ENCODE data around the gene SLC25A52.
"Not testable (repeated sequence)": the region's sequence is repeated elsewhere in the genome, so short reads cannot be mapped to it uniquely, and the experiment has no call there.

The SLC25A52 gene

DNA sequence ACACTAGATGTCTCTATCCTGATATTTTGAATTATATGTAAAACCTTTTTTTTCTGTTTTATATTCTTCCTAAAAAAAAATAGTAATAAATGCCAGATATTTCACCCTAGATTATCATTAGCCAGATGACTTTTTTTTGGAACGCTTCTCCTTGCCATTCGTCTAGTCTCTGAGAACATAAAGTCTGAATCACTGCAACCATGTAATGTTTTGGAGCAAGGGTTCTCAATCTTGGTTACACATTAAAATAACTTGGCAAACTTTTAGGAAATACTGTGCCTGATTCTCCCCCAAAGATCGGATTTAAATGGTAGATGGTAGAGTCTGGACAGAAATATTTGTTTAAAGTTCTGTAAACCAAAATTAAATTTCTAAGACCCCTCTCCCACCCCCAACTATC is 21.0 kb downstream of the SLC25A52 start:
- no peak for DNase-seq

DNA sequence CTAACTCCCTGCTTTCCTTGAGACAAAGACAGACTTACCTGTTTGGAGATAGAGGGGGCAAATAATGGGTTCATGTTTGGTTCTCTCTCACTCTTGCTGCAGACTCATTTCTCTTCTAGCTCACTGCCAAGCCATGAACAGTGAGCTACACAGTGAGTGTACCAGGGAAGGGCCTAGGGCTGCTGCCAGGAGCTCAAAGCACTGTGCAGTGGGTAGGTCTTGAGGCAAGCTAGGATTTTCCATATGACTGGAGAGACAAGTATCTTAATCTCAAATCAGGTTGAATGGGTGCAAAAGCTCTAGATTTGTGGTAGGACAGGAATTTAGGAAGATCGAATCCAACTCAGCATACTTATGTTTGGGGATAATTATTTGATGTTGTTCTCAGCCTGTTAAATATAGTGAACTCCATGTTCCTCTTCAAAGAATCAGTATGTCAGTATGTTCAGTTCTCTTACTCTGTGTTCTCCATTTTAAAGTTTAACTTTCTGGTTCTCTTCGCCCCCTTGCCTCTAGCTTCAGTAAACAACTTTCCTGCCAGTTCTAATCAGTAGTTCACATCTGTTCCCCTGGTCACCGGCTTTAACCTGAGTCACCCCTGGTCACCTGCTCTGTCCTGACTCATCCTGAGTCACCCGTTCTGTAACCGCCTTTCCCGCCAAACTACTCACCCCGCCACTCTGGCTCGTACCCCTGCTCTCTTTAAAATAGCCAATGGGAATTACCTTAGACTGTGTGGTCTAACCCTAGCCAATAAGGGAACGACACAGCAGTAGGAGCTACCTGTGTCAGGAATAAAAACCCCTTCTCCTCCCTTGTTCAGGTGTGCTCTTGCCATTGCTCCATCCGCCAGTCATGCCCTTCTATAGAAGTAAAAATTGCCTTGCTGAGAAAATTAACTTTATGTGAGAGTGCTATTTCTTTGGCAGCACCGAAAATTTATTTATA is 21.9 kb downstream of the SLC25A52 start:
- DNase-seq, result no peak

- DNase-seq, result peak; percentile 52 to 53
Observed at GRCh38 chr18:31736630-31737029, 24.1 kb downstream of the SLC25A52 start.

DNA sequence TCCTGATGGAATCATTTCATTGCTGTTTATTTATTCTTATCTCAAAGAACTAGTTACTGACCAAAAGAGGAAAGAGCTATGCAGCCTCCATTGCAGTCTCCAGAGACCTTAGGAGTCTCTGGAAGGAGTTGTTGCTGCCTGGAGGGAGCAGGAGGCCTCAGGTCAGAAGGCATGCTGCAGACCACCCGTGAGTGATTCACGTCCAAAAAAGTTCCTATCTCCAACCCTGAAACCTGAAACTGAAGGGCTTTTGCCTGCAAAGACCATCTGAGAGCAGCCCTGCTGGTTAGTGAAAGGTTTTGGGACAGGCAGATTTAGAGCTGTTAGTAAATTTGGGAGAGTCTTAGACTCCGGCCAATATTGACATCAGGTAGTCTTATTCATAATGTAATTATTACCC is 29.1 kb downstream of the SLC25A52 start:
- DNase-seq, result no peak

DNA sequence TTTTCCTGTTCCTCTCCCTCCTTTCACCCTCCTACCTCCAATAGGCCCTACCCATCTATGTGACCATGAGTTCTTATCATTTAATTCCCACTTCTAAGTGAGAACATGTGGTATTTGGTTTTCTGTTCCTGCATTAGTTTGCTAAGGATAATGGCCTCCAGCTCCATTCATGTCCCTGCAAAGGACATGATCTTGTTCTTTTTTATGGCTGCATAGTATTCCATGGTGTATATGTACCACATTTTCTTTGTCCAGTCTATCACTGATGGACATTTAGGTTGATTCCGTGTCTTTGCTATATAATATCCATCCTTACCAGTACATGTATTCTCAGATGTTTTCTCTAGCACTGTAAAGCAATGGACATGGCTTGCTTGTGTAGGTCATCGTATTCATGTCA is 31.5 kb downstream of the SLC25A52 start:
- not testable (repeated sequence) for DNase-seq

GRCh38 chr18:31723990-31724711 is 36.5 kb downstream of the SLC25A52 start:
- no peak for DNase-seq

DNA sequence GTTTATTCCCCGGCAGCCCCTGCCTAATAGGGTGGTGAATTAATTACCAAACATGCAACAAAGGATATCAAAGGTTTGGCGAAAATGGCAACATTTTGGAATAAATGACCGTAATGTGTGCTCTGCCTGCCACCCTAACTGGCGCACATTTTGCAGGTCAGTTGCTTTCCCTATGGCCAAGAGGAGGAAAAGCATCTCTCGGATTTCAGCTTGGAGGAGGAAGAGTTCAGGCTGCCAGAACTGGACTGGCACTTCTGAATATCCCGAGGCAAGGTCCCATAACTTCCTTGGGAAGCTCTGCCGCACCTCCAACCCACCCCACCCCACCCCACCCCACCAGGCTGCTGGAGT is 37.1 kb downstream of the SLC25A52 start:
- DNase-seq, result no peak

DNA sequence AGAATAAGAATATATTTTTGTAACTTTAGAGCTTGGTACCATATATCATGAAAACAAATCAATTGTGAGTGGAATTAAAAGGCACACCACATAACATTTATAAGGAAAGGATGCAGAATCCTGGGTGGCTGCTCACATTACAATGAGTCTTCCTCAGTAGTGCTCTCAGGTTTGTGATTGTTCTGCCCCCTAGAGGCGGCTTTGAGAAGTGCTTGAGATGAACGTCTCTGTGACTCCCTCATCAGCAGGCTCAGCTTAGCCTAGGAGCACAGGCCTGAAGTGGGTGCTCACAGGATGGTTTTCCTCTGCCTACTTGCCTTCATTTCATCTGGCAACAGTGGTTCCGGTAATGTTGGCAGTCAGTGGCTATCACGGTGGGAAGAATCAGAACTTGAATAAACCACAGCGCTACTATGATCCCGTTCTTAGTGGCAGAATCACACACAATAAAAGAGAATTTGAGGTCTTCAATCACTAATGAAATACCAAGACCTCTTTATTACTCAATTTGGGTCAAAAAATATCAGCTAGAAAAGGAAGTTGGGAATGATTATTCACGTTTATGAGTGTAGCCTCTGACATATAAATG is 38.2 kb downstream of the SLC25A52 start:
- DNase-seq, result peak; percentile 88

- no peak for DNase-seq
Observed at GRCh38 chr18:31721601-31722000, 39.1 kb downstream of the SLC25A52 start.

DNA sequence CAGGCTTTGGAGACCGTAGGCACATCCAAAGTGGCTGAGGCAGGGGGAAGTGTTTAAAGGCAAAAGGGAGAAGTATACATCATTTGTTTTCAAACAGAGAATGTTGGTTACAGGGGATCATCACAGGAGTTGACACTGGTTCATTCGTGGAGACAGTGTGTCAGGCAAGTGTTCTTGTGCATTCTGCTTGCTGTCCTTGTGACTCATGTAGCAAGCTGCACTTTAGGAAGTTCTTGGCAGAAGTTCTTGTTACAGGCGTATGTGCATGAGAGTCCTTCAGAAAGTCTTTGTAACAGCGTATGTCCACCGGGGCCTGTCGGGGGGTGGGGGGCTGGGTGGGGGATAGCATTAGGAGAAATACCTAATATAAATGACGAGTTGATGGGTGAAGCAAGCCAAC is 39.8 kb downstream of the SLC25A52 start:
- peak in 1 of 2 donors; percentile 28 for DNase-seq

DNA sequence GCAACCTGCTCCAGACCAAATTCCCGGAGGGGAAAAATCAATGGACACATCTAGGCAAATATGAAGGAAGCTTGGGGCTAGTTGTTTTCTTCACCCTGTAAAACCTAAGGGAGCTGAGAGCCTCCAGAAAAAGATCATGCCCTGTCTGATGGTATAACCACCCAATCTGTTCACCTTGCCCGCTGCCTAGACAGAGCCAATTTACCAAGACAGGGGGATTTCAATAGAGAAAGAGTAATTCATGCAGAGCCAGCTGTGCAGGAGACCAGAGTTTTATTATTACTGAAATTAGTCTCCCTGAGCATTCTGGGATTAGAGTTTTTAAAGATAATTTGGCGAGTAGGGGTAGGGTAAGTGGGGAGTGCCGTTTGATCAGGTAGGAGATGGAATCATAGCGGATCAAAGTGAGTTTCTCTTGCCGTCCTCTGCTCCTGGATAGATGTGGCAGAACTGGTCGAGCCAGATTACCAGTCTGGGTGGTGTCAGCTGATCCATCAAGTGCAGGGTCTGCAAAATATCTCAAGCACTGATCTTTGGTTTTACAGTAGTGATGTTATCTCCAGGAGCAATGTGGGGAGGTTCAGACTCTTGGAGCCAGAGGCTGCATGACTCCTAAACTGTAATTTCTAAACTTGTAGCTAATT is 41.2 kb downstream of the SLC25A52 start:
- no peak for DNase-seq

DNA sequence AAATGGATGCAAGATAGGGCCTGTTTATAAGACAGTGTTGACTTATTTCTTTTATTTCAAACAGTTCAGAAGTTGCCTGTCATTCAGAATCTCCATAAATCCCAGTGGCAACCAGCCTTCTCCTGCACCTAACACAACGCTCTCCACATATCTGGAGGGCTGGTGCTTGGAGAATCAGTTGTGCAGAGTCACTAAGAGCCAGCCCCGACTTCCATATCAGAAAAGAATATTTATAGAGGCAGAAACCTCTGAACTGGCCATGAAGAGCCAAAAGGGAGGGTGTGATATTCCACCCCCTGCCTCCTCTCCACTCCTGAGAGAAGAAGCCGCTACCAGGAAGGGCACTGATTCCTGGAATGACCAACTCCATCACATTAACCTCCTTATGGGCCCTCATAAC is 42.3 kb downstream of the SLC25A52 start:
- DNase-seq, result no peak

DNA sequence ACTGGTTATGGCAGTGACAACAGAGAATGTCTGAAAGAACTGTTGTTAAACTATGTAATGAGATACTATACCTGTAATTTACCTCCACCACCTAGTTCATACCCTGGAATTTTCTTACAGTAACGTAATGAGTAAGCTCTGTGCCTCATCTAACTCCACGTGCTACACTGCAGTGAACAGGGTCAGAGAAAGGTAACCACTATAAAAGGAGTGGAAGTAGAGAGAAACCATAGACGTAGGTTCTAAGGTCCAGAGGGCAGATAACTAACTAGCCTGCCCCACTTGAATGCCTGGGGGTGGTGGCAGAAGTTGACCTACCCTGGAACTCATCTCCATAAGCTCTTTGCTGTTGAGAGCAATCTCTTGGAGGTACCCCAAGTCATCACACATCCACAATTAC is 44.3 kb downstream of the SLC25A52 start:
- no peak for DNase-seq

DNA sequence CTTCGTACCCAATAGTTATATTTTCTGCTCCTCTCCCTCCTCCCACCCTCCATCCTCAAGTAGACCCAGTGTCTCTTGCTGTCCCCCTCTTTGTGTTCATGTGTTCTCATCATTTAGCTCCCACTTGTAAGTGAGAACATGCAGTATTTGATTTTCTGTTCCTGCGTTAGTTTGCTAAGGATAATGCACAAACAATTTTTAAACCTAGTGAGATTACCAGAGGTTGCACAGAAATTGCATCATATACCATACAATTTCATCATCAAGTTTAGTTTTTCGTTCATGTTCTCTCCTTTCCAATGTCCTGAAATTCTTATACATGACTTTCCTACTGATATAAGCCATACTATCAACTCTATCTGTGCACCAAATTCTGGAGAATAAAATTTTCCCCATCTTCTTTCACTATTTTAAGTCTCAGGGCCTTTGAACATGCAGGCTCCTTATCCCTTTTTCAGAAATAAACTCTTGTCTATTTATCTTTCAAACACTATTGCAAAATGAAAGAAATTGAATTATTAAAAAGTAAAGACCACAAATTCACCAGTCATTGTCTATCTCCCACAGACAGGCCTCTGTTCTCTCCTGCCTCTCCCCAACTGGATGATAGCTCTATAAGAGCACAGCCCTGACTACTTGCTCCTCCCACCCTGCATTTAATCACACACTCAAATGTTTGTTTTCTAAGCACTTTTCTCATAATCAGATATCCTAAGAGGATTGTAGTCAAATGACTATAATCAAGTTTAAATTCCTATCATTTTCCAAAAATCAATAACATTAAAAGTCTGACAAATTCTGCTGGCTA is 49.1 kb downstream of the SLC25A52 start:
- peak in 1 of 2 donors; percentile 14 for DNase-seq

GRCh38 chr18:31710826-31711225 is 49.9 kb downstream of the SLC25A52 start:
- DNase-seq, result no peak
